HepG2 (cell line): Measurements from ENCODE around the gene EGLN2. TPM values are rescaled to one million over a fixed set of nuclear protein-coding genes. Genes with fewer than 3 reads are reported as not detected.

Experiments
- AHDC1 ChIP-seq: sonication (generic); formaldehyde crosslinking; IDR thresholded peaks from 2 replicates; pipeline ENCODE4 v1.5.1; 2020; ENCODE audit warnings: mild to moderate bottlenecking, missing genetic modification reagents, borderline replicate concordance
- GMEB1 ChIP-seq: sonication (generic); formaldehyde crosslinking; IDR thresholded peaks from 2 replicates; pipeline ENCODE4 v1.5.1; 2020; ENCODE audit warnings: missing genetic modification reagents, mild to moderate bottlenecking, borderline replicate concordance
- HOXA9 ChIP-seq: sonication (generic); formaldehyde crosslinking; IDR thresholded peaks from 2 replicates; pipeline ENCODE4 v1.8.1; 2022; ENCODE audit warnings: missing genetic modification reagents, mild to moderate bottlenecking, moderate library complexity, borderline replicate concordance
- NKX3-1 ChIP-seq: sonication (generic); formaldehyde crosslinking; IDR thresholded peaks from 2 replicates; pipeline ENCODE4 v1.5.0; 2020; ENCODE audit warnings: missing genetic modification reagents
- RARA ChIP-seq: IDR thresholded peaks from 2 replicates; pipeline ENCODE4 v1.6.1; 2016; ENCODE audit warnings: missing genetic modification reagents, missing compliant biosample characterization
- THRA ChIP-seq: sonication (generic); formaldehyde crosslinking; IDR thresholded peaks from 2 replicates; pipeline ENCODE4 v1.4.0; 2020; ENCODE audit warnings: missing genetic modification reagents, borderline replicate concordance
- ZFP36L1 ChIP-seq: sonication (generic); formaldehyde crosslinking; IDR thresholded peaks from 2 replicates; pipeline ENCODE4 v1.8.0; 2022; ENCODE audit warnings: mild to moderate bottlenecking, missing genetic modification reagents, moderate library complexity
- ZNF317 ChIP-seq: sonication (generic); formaldehyde crosslinking; IDR thresholded peaks from 2 replicates; pipeline ENCODE4 v1.5.0; 2020; ENCODE audit warnings: mild to moderate bottlenecking, missing genetic modification reagents
- ZNF318 ChIP-seq: sonication (generic); formaldehyde crosslinking; IDR thresholded peaks from 2 replicates; pipeline ENCODE4 v1.4.0; 2020; ENCODE audit warnings: mild to moderate bottlenecking, missing genetic modification reagents
- ZNF510 ChIP-seq: sonication (generic); formaldehyde crosslinking; IDR thresholded peaks from 2 replicates; pipeline ENCODE4 v1.4.0; 2020; ENCODE audit warnings: low read depth, mild to moderate bottlenecking, missing genetic modification reagents
- polyA plus RNA-seq, 8 experiments: library from polyadenylated mRNA; depleted of rRNA in 3 of 8; stranded (reverse) in 7 of 8; unstranded in 1 of 8; fragments of >200 nt; fragmentation: Illumina TruSeq in 4 of 8; extraction: Trizol in 4 of 8; gene quantifications; 2 replicates each; pipeline versions ENCODE4 v1.2.1 to v1.2.3, GENCODE V29; 2011 to 2016; ENCODE audit warnings: low read depth in 4 of 8, missing spikeins in 1 of 8, mixed read lengths in 1 of 8; ENCODE audit not compliant: insufficient read depth in 1 of 8
- total RNA-seq, 5 experiments: library from RNA; depleted of rRNA; stranded (reverse); fragments of >200 nt; fragmentation: Illumina TruSeq; extraction: Trizol; gene quantifications; 2 replicates each; pipeline ENCODE4 v1.2.3, GENCODE V29; 2016; ENCODE audit warnings: low read depth in 1 of 5

EGLN2 gene
- total and polyA plus RNA-seq, 2 of the 13 experiments (the other 11 are each of a cell fraction or from before 2014, with no cell fraction given), result 16.5 to 40.8 TPM

GRCh38 chr19:40797963-40798682 is 868 bp upstream of the EGLN2 start (continued):
- peak; percentile 57 for TF ChIP-seq AHDC1
- TF ChIP-seq RARA (CRISPR knock-in tag), result peak; percentile 88
- TF ChIP-seq ZFP36L1 (CRISPR knock-in tag), result no peak
- TF ChIP-seq ZNF317 (CRISPR knock-in tag), result peak; percentile 80
- TF ChIP-seq NKX3-1 (CRISPR knock-in tag), result 0 out of 2 replicates have a peak, but pooled peaks have one; percentile 45
- peak; percentile 85; the same call in 1 of the 2 replicates for TF ChIP-seq THRA (CRISPR knock-in tag)
- TF ChIP-seq ZNF510 (CRISPR knock-in tag), result peak; percentile 44
- TF ChIP-seq HOXA9, result no peak
- 0 out of 2 replicates have a peak, but pooled peaks have one; percentile 9 for TF ChIP-seq GMEB1
- peak; percentile 48; the same call in 1 of the 2 replicates for TF ChIP-seq ZNF318 (CRISPR knock-in tag)
